ENCODE measurements around the gene OVAAL.

OVAAL gene

DNA sequence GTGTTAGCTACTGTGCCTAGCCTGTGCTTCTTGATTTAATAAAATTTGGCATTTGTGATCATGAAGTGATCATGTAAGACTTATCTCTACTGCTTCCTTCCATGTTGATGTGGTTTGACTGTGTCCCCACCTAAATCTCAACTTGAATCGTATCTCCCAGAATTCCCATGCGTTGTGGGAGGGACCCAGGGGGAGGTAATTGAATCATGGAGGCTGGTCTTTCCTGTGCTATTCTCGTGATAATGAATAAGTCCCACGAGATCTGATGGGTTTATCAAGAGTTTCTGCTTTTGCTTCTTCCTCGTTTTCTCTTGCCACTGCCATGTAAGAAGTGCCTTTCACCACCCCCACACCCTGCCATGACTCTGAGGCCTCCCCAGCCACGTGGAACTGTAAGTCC is at the start of gene OVAAL:
TSS of gene OVAAL (plus strand) at position 301 of the 400 bp plus-strand sequence.
- DNase-seq (ENCODE audit: low read depth in 3 of 3) = no peak

DNA sequence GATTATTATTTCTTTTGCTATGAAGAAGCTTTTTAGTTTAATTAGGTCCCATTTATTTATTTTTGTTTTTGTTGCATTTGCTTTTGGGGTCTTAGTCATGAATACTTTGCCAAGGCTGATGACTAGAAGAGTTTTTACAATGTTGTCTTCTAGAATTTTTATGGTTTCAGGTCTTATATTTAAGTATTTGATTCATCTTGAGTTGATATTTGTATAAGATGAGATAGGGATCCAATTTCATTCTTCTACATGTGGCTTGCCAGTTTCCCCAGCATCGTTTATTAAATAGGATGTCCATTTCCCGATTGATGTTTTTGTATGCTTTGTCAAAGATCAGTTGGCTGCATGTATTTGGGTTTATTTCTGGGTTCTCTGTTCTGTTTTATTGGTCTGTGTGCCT is 47.9 kb upstream of the OVAAL start:
- no peak for DNase-seq (ENCODE audit: low read depth in 3 of 3)

DNA sequence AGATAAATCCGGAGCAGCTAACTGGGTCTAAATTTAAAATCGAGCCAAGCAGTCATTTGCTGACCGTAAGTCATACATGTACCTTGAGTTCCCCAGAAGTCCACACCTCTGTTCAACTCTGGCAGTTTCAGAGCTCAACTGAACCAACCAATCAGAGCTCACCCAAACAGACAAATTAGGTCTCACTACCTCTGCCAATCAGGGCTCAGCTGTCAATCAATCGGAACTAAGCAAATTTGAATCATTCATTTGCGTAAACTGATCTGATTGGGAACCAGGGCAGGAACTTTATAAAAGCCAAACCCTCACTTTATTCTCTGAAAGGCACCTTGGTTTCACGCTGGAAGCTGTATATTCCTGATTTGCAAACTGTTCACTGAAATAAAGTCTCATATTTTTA is 45.2 kb upstream of the OVAAL start:
- no peak for DNase-seq (ENCODE audit: low read depth in 3 of 3)

DNA sequence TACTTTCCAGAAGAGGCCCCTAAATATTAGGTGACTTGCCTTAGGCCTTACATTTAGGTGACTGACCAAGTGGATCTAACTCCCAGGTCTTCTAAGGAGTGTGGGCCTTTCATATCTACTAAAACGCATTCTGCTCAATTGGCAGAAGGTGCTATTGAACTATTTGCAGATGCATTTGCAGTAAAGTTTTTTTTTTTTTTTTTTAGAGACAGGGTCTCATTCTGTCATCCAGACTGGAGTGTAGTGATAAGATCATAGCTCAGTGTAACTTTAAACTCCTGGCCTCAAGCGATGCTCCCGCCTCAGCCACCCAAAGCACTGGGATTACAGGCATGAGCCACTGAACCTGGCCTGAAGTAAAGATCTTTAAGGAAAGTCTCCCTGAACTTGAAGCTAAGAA is 43.4 kb upstream of the OVAAL start:
- no peak for DNase-seq (ENCODE audit: low read depth in 3 of 3)

DNA sequence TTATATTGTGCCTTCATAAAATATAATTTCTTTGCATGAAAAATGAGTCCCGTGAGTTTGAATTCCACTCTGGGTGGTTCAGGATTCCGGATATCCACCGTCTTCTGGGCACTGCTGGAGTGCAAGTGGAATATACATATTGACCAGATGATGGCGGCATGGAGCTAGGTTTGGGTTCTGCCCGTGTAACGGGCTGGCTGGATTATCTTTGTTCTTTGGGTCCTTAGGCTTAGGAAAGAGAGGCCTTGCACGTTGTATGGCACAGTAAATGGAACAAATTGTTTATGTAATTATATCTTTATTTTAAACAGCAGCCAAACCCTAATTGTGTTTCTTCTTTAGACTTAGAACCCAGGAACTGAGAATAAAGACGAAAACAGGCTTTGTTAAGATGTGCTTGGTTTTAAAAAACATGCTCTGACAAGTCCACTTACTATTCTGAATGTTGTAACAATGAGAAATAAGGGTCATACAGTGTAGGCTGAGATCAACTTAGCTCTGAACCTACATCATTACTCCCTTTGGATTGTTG is 42.8 kb upstream of the OVAAL start:
- peak; percentile 12 to 41 (median 39) for DNase-seq (ENCODE audit: low read depth in 3 of 3)

DNA sequence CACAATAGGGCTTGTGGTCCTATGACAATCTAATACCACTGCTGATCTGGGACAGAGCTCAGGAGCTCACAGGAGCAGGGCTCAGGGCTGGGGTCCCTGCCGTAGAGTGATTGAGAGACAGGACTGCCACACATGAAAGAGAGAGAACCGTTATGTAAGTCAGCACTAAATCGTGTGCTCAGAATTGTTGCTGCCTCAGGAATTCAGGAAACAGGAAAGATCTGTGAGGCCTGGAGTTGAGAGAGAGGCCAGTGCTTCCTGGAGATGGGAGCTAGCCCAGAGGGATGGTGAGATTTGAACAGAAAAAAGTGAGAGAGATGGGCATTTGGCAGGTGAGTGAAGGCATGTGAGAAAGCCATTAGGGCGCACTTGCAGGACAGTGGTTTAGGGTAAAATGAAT is 38.9 kb upstream of the OVAAL start:
- DNase-seq (ENCODE audit: low read depth in 3 of 3) = no peak

DNA sequence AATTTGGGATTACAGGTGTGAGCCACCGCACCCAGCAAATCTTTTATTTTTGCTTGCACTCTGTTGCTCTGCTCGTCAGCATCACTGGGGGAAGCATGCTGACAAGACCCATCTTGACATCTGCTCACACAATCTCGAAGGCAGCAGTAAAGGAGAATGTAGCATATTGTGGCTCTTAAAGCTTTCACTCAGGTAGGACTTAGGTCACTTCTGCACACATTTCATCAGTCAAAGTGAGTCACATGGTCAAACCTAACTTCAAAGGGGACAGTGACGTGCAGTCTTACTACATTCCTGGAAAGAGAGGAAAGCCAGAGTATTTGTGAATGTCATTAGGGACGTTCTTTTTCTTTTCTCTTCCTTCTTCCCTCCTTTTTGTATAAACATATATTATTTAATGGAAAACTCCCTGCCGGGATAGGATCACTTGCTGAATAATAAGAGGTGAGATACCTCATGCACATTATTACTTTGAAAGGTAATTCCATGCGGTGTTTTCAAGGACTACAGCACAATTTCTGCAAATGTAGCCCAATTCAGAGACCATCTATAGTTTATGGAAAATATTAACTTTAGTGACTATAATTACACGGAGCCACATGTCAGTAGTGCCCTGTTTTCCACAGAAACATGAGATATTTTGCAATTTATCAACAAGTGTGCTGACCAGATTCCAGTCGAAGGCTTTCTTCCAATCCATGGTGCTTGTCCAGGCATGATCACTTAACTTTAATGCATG is 37.1 kb upstream of the OVAAL start:
- DNase-seq (ENCODE audit: low read depth in 3 of 3) = no peak

DNA sequence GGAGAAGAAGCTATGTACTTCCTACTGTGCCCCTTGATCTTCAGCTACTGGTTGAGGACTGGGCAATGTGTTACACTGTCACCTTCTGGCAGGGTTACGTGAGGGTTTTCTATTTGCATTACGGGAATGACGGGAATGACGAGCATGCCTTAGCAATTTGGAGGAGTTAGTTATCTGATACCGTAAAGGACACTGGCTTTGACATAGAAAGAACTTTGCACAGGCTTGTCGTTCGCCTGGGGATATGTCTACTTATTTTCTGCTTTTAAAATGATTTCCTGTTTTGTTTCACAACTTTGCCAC is 36.6 kb upstream of the OVAAL start:
- DNase-seq (ENCODE audit: low read depth in 3 of 3) = no peak

DNA sequence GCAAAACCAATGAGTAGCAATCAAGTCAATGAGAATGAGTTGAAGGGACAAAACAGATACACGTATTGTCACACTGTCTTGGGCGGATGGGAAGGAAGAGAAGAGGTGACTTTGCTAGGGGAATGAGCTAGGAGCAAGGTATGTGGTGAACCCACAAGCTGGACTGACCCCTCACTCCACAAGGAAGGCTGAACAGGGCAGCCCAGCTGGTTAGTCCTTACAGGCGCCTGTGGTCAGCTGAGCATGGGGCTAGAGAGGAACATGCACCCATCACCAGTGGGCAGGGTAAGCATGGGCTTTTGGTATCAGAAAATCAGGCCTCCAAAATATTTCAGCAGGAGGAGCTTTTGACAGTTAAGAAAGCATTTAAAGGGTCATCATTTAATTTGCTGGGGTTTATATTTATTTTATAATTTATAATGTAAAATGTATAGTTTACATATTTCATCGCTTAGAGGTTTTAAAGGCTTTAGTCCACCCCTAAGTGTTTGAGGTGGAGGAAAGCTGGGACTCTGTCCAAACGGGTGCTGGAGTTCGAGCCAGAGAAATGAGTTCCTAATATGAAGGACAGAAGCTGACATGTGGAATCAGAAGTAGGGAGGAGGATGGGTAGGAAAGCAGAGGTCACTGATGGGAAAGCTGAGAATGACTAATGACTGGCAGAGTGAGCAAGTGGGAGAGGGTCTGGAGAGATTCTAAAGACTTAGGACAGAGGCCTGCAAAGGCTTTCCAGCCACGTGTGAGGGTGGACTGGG is 34.4 kb upstream of the OVAAL start:
- DNase-seq (ENCODE audit: low read depth in 3 of 3) = no peak

DNA sequence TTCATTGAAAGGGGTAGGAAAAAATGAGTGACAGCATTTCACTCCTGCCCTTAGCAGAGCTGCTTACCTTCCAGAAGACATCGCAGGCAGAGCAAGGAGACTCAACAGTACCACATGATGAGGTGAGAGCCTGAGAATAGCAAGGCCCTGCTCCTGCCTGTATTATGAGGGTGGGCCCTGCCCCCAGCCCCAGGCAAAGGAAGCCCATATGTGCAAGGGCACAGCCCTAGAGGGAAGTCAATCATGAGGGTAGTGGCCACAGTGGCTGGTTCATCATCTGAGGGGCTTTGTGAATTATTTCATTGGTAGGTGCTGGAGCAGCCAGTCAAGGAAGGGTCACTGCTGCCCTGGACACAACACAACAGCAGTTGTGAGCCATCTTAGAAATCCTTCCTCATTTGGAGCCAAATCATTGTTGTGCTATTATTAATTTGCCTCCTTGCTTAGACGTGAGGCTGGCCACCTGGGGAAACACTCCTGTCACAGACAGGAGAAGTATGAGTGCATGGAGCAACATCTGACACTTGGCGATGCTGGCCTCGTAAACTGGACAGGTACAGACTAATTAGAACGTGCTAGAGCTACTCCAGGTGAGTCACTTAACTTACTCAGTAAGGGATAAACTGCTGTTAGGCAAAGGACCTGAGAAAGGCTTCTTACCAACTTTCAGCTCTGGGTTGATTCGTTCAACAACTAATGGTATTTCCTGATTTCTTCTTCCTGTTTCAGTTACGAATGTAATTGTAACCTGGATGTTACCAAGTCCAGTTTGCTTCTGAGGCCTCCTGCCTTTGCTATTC is 33.6 kb upstream of the OVAAL start:
- DNase-seq (ENCODE audit: low read depth in 3 of 3) = no peak

DNA sequence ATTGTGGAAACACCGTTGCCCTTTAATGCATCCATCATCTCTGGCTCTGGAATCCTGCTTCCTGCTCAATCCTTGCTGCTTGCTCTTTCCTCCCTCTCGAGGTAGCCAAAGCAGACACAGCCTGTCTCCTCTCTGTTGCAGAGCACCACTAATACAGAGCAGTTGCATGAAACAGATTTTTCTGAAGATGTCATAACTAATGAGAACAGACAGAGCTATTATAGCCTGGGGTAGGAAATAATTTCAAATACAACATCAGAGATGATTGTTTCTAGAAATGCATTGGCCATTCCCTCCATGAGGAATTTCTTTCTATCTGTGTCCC is 33.1 kb upstream of the OVAAL start:
- no peak for DNase-seq (ENCODE audit: low read depth in 3 of 3)

DNA sequence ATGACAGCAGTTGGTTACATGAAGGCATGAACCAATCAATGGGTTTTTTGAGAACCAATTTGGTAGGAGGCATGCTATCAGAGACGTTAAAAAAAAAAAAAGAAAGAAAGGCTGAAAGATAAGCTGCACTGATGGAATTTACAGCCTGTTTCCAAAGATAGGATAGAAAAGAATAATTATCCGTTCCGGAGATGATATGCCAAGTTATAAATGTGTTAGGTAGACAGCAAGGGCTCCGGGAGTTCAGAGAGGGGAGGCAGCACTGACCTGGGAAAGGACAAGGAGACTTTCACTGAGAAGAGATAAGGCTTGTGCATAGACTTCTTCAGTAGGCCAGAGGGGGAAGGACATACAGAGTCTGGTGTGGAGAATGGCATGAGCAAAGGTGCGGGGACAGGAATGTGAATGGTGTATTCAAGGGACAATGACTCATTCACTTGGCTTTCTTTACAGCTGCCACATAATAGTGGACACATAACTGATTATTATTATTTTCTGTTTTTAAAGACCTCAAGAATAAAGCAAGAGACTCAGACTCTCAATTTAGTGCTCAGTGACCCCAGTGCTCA is 31.6 kb upstream of the OVAAL start:
- no peak for DNase-seq (ENCODE audit: low read depth in 3 of 3)

DNA sequence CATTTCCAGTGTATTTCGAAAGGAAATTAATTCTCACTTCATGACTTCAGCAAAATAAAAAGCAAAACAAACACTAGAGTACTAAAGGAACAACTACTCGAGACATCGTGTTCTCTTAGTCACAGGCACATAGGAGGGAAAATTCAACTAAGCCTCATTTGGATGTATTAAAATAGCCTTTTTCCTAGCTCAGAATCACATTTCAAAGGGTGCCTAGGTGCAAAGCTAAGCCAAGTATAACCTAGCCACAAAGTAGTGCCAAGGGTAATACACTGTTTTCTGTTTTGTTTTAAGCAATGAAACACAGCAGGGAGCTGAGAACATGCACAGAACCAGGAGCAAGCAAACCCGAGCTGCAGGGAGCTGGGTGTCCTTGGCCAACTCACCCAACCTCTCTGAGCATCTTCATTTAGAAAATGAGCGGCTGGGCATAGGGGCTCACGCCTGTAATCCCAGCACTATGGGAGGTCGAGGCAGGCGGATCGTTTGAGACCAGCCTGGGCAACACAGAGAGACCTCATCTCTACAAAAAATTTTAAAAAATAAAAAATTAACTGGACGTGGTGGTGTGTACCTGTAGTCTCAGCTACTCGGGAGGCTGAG is 29.8 kb upstream of the OVAAL start:
- no peak for DNase-seq (ENCODE audit: low read depth in 3 of 3)

DNA sequence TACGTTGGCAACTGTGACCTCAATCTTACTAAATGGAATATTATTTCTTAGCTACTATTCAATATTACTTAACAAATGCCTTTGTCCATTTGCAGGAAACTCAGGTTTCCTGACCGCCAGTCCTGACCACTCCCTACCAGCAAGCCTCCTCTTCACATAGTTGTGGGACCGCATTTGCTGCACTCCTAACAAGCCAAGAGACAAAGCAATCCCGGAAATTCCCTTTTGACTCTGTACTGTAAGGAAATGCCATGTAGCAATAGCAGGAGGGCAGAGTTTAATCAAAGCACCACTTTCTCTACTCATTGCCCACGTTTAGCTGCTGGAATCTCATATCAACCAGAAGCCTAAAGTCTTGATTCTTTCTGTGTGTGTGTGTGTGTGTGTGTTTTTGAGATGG is 28.3 kb upstream of the OVAAL start:
- no peak for DNase-seq (ENCODE audit: low read depth in 3 of 3)

DNA sequence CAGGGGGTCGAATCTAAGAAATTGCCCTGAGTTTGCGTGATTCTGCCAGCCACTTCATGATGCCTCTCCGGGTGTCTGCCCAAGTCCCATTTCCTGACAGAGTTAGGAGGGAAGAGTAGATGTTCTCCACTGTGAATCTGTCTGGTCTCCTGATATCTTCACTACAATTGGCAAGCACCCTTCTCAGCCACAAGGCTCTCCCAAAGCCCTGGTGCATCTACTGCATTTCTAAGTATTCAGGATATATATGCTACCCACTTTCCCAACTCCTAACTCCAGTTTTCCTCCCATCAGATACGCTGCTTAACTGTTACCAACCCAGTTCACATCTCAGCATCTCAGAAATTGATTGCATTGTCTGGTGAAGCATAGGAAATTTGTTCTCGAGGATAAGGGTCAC is 25.9 kb upstream of the OVAAL start:
- DNase-seq (ENCODE audit: low read depth in 3 of 3) = no peak

DNA sequence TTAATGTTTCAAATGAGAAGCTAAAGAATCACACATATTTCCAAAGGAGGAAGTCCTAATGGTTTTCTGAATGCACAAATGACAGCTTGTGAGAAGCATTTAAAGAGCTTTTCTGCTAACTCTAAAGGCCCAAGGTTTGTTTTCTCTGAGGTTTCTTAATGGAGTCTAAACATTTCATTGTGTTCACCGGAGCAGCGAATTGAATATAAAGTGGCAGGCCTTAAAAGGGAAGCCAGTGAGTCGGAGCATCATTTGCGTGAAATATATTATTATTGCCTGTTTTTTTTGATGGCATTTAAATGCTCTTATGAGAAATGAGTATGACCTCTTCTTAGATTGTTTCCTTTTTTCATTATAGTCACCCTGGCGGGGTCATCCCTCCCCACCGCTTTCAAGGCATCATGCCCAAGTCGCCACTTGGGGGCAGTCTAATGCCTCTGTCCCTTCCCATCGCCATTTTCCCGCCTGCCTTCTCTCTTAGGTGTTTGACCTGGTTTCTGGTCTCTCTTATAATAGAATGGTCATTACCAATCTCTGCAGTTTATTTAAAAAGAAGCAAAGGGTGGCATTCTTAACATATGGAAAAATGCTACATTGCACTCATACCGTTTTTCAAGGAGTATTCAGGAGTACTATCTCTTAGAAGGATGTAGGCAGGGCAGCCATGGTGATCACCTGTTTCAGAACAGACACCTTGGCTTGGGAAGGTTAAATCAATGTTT is 25.3 kb upstream of the OVAAL start:
- DNase-seq (ENCODE audit: low read depth in 3 of 3) = peak; percentile 52 to 68 (median 54)

DNA sequence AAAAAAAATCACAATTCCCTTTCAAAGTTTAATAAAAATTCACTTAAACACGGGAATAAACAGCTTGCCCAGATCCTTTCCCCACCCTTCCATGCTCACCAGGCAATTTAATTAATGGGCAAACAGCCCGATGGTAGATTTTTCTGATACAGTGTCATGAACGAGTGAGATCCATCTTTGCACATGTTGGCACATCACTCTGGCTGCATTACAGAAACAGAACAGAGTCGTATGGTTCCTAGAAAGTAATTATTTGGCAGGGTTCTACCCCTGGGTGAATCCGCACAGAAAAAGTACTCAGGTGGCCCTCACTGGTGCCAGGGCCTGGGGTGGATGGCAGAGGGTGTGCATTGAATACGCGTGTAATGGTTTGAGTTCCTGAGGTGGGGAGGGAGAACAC is 24.6 kb upstream of the OVAAL start:
- no peak for DNase-seq (ENCODE audit: low read depth in 3 of 3)

DNA sequence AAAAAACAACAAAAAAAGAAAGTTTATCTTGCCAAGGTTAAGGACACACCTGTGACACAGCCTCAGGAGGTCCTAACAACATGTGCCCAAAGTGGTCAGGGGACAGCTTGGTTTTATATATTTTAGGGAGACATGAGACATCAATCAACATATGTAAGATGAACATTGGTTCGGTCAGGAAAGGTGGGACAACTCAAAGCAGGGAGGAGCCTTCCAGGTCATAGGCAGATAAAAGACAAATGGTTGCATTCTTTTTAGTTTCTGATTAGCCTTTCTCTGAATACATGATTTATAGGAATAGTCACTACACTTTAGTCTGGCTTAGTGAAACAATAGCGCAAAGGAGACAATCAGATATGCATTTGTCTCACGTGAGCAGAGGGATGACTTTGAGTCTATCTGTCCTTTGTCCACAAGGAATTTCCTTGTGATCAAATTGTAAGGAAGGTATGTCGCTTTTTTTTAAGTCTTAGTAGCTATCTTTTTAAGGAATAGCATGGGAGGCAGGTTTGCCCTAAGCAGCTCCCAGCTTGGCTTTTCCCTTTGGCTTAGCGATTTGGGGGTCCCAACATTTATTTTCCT is 23.3 kb upstream of the OVAAL start:
- no peak for DNase-seq (ENCODE audit: low read depth in 3 of 3)

DNA sequence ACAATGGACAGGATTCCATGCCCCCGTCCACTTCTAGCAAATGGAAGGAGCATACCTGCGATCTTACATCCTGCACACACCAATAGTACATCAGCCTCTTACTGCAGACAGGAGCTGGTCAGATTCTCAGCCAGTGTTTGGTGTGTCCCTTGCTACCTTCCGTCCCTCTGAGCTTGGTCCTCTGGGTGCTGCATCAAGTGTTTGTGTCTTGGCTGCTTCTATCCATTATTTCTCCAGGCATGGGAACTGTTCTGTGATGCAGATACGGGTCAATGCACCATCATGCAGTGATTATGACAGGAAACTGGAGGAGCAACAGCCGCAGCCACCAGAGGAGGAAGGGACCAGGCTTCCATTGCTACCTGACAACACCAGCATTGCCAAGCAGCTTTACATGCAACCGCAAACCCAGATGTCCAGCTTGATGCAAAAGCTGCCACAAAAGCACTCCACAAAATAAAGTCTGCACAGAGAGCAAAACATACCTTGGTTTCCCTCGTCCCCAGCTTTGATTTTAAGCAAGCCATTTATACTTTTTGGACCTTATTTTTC is 21.9 kb upstream of the OVAAL start:
- no peak for DNase-seq (ENCODE audit: low read depth in 3 of 3)

DNA sequence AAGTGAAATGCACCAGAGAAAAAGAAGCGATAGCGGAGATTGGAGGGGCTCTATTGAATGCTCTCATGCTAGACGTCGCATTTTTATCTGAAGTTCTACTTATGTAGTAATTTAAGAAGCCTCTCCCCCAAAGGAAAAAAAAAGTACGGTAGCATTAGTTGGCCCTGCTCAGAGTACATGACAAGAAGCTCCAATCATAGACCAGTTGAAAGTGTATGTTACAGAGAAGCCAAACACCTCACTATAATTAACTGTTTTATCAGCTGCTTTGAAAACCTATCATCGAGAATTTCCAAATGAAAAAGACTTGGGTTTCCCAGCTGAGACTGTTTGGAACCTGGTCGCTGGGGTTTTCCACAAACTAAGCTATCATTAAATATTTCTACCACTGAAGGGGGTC is 19.6 kb upstream of the OVAAL start:
- DNase-seq (ENCODE audit: low read depth in 3 of 3) = no peak
